ENCODE measurements around the gene KRTAP4-6.

DNA sequence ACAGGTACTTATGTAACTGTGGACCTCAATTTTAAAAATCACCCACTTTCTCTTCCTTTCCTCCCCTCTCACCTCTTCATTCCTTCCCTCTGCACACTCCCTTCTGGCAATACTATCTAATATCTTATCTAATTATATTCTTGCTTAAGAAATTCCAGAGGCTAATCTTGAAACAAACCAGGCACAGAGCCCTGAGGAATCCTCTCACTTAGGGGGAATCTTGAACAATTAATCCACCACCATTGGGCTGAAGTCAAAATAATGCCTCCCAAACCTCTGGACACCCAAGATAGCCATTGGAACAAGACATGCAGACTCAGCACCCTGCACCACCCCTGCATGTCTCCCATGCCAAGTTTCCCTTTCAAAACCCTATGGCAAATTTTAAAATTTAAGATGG lies 1.0 kb upstream of the KRTAP4-6 start:
- TF ChIP-seq, protein P1, sequence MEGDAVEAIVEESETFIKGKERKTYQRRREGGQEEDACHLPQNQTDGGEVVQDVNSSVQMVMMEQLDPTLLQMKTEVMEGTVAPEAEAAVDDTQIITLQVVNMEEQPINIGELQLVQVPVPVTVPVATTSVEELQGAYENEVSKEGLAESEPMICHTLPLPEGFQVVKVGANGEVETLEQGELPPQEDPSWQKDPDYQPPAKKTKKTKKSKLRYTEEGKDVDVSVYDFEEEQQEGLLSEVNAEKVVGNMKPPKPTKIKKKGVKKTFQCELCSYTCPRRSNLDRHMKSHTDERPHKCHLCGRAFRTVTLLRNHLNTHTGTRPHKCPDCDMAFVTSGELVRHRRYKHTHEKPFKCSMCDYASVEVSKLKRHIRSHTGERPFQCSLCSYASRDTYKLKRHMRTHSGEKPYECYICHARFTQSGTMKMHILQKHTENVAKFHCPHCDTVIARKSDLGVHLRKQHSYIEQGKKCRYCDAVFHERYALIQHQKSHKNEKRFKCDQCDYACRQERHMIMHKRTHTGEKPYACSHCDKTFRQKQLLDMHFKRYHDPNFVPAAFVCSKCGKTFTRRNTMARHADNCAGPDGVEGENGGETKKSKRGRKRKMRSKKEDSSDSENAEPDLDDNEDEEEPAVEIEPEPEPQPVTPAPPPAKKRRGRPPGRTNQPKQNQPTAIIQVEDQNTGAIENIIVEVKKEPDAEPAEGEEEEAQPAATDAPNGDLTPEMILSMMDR (IDR thresholded peaks at IDR 0.05), result no peak
- TF ChIP-seq POLR2A (IDR thresholded peaks at IDR 0.05), result no peak
- TF ChIP-seq EP300 (IDR thresholded peaks at IDR 0.05), result no peak

All from ovary (tissue), 3 donors.